WERI-Rb-1 (cell line): Measurements from ENCODE around the gene TNFRSF12A.
A peak's percentile ranks its signal among the peaks of the same experiment; 100 is the strongest.

Experiments
- DNase-seq: peaks from one replicate; pipeline ENCODE4 v3.0.0-alpha.2; 2020
- H3K27ac ChIP-seq: fragments of 250-450 bp; sonication (Bioruptor Pico); 2 replicates; pipeline ENCODE4 v1.5.1; 2020; ENCODE audit warnings: mild to moderate bottlenecking, moderate library complexity
- H3K27me3 ChIP-seq: fragments of 250-450 bp; sonication (Bioruptor Pico); 2 replicates; pipeline ENCODE4 v1.5.1; 2021; ENCODE audit warnings: mild to moderate bottlenecking, low read depth, moderate library complexity; ENCODE audit not compliant: insufficient read depth, severe bottlenecking
- H3K36me3 ChIP-seq: fragments of 250-450 bp; sonication (Bioruptor Pico); 2 replicates; pipeline ENCODE4 v1.5.1; 2020; ENCODE audit warnings: mild to moderate bottlenecking, moderate library complexity
- H3K4me3 ChIP-seq: 2 replicates; pipeline ENCODE4 v1.5.1; 2011; ENCODE audit warnings: low read depth, mild to moderate bottlenecking, control low read depth, low read length
- H3K9me3 ChIP-seq: fragments of 250-450 bp; sonication (Bioruptor Pico); 2 replicates; pipeline ENCODE4 v1.5.1; 2021; ENCODE audit warnings: mild to moderate bottlenecking, moderate library complexity; ENCODE audit not compliant: severe bottlenecking
- CTCF ChIP-seq: IDR thresholded peaks from 2 replicates; pipeline ENCODE4 v1.5.1; 2011; ENCODE audit warnings: low read depth, mild to moderate bottlenecking, control low read depth, inconsistent platforms, low read length

The TNFRSF12A gene

GRCh38 chr16:3027983-3028715 lies 8.0 kb downstream of the TNFRSF12A start:
- Histone ChIP-seq H3K27ac (no peak overlapping the region), H3K4me3 (peak overlapping the region; percentile 19), H3K36me3 (peaks cover 29% of the 10 kb centered on the region), H3K9me3 (peaks cover 2% of the 10 kb centered on the region), H3K27me3 (peaks cover 45% of the 10 kb centered on the region)
- DNase-seq: peak; percentile 93
- peak; percentile 87 for TF ChIP-seq CTCF

GRCh38 chr16:3028716-3029319 lies 8.7 kb downstream of the TNFRSF12A start:
- peak; percentile 63 for DNase-seq
- Histone ChIP-seq H3K9me3 (peaks cover 2% of the 10 kb centered on the region), H3K27ac (no peak overlapping the region), H3K36me3 (peaks cover 29% of the 10 kb centered on the region), H3K4me3 (peak overlapping the region; percentile 19), H3K27me3 (peaks cover 52% of the 10 kb centered on the region)
- TF ChIP-seq CTCF: no peak

GRCh38 chr16:3029491-3030221 lies 9.5 kb downstream of the TNFRSF12A start:
- Histone ChIP-seq H3K36me3 (peaks cover 29% of the 10 kb centered on the region), H3K27me3 (peaks cover 59% of the 10 kb centered on the region), H3K9me3 (peaks cover 2% of the 10 kb centered on the region), H3K27ac (no peak overlapping the region), H3K4me3 (peak overlapping the region; percentile 17)
- no peak for TF ChIP-seq CTCF
- DNase-seq: no peak

GRCh38 chr16:3030222-3031212 lies 10.3 kb downstream of the TNFRSF12A start:
- peaks cover 2% of the 10 kb centered on the region for H3K9me3 ChIP-seq
- DNase-seq: no peak
- H3K4me3 ChIP-seq: no peak overlapping the region
- peaks cover 65% of the 10 kb centered on the region for H3K27me3 ChIP-seq
- TF ChIP-seq CTCF: no peak
- peaks cover 23% of the 10 kb centered on the region for H3K36me3 ChIP-seq
- no peak overlapping the region for H3K27ac ChIP-seq

- Histone ChIP-seq H3K27me3 (peaks cover 84% of the 10 kb centered on the region), H3K9me3 (peaks cover 2% of the 10 kb centered on the region), H3K4me3 (no peak overlapping the region), H3K36me3 (peaks cover 2% of the 10 kb centered on the region; the same call in 1 of the 2 replicates), H3K27ac (no peak overlapping the region)
- TF ChIP-seq CTCF: no peak
- DNase-seq: no peak
Observed at GRCh38 chr16:3032624-3033023, 12.5 kb downstream of the TNFRSF12A start.
